Germinal center (tissue), 1 donor: ENCODE results near the gene TMEM263.
A peak's percentile ranks its signal among the peaks of the same experiment; 100 is the strongest.
"Not testable (repeated sequence)": the region's sequence is repeated elsewhere in the genome, so short reads cannot be mapped to it uniquely, and the experiment has no call there.

Source experiments
- DNase-seq: peaks from one replicate; pipeline ENCODE4 v3.0.0; 2012; ENCODE audit warnings: mixed read lengths, low spot score

TMEM263 gene

DNA sequence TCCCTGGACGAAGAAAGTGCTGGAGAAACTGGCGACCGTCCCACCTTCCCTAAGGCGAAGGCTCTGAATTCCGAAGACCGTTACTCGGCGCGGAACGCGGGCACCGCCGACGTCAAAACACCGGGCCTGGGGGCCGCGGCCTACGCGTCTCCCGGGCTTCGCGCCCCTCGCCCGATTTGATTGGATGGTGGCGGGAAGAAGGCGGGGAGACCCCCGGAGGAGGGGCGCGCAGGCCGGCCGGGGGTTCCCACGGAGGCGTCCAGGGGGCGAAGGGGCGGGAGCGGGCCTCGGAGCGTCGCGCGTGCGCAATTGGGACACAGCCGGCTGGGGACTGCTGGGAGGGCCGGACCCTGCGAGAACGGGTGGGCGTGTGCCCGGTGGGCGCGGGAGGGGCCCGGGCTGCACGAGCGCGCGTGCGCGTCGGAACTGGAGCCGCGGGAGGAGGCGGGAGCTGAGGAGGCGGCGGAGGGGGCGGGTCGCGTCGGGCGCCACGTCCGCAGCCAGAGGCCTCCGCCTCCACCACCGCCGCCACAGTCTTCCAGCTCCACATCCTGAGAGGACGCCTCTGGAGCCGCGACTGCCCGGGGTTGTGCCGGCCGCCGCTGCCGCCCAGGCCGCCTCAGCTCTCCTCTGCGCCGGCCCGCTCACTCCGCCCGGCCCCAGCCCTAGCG, at the start of gene TMEM263:
TSS of gene TMEM263 (plus strand) at position 531 of the 671 bp plus-strand sequence. CDS start 11,210 bp downstream, outside the sequence.
- DNase-seq: peak; percentile 96

- no peak for DNase-seq
Measured at GRCh38 chr12:106906715-106907114, 49.0 kb upstream of the TMEM263 start.

GRCh38 chr12:106907411-106907810, 48.3 kb upstream of the TMEM263 start:
- DNase-seq: peak; percentile 32

- DNase-seq: no peak
Measured at GRCh38 chr12:106907846-106908245, 47.9 kb upstream of the TMEM263 start.

DNA sequence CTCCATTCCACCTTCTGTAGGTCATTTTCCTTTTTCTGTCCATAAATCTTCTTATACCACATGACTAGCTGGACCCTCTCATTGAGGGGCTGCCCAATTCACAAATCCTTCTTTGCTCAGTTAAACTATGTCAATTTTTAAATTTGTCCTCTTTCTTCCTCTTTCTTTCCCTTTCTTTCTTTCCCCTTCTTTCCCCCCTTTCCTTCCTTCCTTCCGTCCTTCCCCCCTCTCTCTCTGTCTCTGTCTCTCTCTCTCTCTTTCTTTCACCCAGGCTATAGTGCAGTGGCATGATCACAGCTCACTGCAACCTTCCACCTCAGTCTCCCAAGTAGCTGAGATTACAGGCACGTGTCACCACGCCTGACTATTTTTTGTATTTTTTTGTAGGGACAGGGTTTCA, 47.1 kb upstream of the TMEM263 start:
- no peak for DNase-seq

DNA sequence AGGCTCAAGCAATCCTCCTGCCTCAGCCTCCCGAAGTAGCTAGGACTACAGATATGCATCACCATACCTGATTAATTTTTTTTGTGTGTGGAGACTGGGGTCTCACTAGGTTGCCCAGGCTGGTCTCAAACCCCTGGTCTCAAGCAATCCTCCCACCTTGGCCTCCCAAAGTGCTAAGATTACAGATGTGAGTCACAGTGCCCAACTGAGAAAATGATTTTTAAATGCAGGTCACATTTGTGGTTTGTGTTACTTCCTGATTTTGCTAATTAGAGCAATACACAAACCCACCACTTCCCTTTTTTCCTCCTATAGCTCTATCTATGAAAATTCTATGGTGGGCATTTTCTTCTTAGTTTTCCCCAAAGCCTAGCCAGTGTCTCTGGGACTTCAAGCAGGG, 45.5 kb upstream of the TMEM263 start:
- DNase-seq: peak; percentile 56

DNA sequence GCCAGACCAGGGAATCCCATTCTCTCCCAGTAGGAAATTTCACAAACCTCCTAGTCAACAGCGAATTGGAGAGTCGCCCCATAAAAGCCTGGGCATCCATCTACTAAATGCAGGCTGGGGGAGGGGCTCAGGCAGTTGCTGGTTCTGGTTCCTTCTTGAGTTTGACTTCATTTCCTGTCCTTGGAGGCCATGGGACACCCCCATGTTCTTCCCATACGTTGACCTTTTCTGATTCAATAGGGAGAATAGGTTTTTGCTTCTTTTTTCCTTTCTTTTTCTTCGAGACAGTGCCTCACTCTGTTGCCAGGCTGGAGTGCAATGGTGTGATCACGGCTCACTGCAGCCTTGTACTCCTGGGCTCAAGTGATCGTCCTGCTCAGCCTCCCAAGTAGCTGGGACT, 44.1 kb upstream of the TMEM263 start:
- no peak for DNase-seq

DNA sequence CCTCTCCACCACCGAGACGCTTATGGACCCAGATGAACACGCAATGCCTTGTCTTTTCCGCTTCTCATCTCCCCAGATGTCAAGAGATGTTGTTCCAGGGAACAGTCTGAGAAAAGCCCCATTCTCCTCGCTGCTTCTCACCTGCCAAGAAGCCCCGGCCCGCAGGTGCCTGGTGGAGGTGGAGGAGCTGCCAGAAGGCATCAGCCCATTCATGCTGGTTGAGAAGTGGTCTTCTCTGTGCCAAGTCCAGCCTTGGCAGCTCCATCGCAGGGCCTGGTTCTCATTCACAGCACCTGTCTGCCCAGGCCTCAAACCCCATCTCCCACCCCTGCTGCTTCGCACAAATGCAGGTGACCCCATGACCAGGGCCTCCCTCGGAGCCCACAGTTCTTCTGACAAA, 42.3 kb upstream of the TMEM263 start:
- DNase-seq: no peak

- peak; percentile 38 for DNase-seq
Measured at GRCh38 chr12:106914796-106915634, 40.7 kb upstream of the TMEM263 start.

- no peak for DNase-seq
Measured at GRCh38 chr12:106915635-106916026, 40.1 kb upstream of the TMEM263 start.

GRCh38 chr12:106917503-106917902, 38.2 kb upstream of the TMEM263 start:
- no peak for DNase-seq

DNA sequence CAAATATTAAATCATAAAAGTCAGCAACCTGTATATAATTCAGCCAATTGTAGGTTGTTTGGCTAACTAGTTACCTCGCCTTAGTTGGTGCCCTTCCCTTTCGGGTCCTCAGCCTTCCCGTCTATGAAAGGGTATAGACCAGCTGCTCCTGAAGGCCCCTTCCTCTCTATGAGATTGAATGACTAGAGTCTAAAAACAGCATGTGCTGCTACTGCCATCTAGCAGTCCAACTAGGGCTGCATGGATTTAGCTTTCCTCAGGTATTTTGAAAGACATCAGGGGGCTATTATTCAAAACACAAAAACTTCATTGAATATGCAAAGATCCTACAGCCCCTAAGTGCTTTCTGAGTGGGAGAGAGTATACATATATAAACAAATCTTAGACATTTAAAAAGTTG, 37.0 kb upstream of the TMEM263 start:
- DNase-seq: no peak

- peak; percentile 47 for DNase-seq
Measured at GRCh38 chr12:106919910-106920544, 35.7 kb upstream of the TMEM263 start.

- DNase-seq: not testable (repeated sequence)
Measured at GRCh38 chr12:106921976-106922375, 33.7 kb upstream of the TMEM263 start.

GRCh38 chr12:106923594-106923993, 32.1 kb upstream of the TMEM263 start:
- DNase-seq: not testable (repeated sequence)

DNA sequence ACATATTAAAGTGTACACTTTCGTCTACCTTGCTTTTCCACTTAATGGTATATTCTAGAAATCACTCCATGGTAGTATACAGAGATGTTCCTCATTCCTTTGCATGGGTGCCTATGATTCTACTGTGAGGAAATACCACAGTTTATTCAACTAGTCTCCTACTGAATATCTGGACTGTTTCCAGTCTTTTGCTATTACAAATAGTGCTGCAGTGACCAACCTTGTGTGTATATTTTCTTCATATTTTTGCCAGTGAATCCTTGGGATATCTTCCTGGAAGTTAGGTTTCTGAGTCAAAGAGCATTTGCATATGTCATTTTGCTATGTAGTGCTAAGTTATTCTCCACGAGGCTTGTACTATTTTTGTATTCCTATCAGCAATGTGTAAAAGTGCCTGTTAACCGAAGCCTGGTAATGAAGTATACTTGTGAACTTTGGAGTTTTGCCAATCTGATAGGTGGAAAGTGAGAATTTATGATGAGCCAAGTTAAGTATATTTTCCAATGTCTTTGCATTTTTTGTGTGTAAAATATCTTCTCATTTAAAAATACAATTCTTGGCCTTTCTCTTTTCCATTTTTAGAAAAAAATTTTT, 31.3 kb upstream of the TMEM263 start:
- DNase-seq: no peak

DNA sequence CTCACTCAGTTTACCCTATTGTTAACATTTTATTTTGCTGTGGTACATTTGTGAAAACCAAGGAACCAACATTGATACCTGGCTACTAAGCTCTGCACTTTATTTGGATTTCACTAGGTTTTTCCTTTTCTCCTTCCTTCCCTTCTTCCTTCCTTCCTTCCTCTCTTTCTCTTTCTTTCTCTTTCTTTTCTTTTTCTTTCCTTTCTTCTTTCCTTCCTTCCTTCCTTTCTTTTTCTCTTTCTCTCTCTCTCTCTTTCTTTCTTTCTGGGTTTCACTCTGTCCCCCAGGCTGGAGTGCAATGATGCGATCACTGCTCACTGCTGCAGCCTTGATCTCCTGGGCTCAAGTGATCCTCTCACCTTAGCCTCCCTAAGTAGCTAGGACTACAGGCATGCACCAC, 29.1 kb upstream of the TMEM263 start:
- DNase-seq: no peak

DNA sequence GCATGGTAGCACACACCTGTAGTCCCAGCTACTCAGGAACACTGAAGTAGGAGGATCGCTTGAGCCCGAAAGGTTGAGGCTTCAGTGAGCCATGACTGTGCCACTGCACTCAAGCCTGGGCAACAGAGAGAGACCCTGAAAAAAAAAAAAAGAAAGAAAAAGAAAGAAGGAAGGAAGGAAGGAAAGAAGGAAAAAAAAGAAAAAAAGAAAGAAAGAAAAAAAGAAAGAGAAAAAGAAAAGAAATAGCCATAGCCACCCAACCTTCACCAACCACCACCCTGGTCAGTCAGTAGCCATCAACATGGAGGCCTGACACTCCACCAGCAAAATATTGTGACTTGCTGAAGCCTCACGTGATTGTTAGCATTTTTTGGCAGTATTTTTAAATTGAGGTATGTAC, 21.4 kb upstream of the TMEM263 start:
- no peak for DNase-seq

DNA sequence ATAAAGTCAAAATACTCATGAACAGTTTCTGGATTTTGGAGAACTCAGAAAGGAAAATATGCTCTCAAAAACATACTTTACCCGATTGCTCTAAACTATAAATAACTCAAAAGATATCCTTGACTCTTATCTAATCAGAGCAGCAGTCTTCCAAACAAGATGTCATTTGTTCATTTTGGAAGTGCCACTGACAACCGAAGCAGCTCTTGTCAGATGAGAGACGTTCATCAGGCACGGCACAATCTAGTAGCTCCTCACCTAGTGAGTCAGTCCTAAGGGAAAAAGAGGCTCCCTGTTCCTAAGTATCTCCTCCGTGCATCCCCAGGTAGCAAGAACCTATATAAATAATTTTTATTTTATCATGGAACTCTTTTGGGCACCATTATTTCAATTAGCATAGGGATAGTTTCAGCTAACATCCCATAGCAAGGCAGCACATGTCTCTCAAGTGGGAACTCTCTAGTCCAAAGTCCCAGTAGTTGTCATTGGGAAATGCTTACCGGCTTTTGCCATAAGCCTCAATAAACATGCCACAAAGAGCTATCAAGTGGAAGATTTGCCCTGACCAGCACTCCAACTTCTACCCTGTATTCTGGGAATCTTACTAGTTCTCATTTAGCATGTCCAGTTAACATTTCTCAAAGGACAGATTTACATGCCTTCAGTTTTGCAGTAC, 14.1 kb upstream of the TMEM263 start:
- DNase-seq: no peak

DNA sequence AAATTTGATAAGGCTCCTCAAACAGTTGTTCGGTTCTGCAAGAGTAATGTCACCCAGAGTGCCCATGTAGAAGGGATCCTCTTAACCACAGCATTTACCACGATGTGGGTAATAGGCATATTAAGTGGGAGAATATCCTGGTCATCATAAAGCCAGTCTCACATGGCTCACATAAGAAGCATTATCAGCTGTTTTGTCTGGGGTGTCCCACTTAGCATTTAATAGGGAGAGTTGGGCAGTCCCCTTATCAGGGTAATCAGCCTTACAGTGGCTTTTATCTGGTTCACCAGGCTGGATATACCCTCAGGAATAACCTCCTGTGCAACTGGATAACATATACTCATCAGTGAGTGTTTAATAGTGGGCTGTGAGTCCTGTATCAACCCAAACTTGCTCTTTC, 12.9 kb upstream of the TMEM263 start:
- DNase-seq: no peak

- no peak for DNase-seq
Measured at GRCh38 chr12:106945261-106945851, 10.4 kb upstream of the TMEM263 start.

- DNase-seq: no peak
Measured at GRCh38 chr12:106947461-106947860, 8.2 kb upstream of the TMEM263 start.
